Fibroblast of lung (primary cell): Measurements from ENCODE around the gene EEFSEC. TPM values are rescaled to one million over a fixed set of nuclear protein-coding genes. Genes with fewer than 3 reads are reported as not detected.

Experiments
- DNase-seq, 2 donors: peaks; one replicate each; pipeline versions ENCODE4 v3.0.0 to v3.0.0-alpha.2; 2010; ENCODE audit warnings: low read depth in 2 of 2
- H2AFZ ChIP-seq: 2 replicates; pipeline ENCODE4 v1.5.1; 2012; ENCODE audit warnings: low read length, control low read depth, inconsistent platforms
- H3K27ac ChIP-seq: 2 replicates; pipeline ENCODE4 v1.5.1; 2011; ENCODE audit warnings: low read length, control low read depth; ENCODE audit not compliant: insufficient read depth
- H3K27me3 ChIP-seq: 2 replicates; pipeline ENCODE4 v1.5.1; 2011; ENCODE audit warnings: mild to moderate bottlenecking, low read length; ENCODE audit not compliant: control insufficient read depth, insufficient read depth
- H3K36me3 ChIP-seq: 2 replicates; pipeline ENCODE4 v1.5.1; 2011; ENCODE audit warnings: low read length; ENCODE audit not compliant: control insufficient read depth, insufficient read depth
- H3K4me1 ChIP-seq: 2 replicates; pipeline ENCODE4 v1.5.1; 2011; ENCODE audit warnings: low read length; ENCODE audit not compliant: control insufficient read depth, insufficient read depth; ENCODE audit errors: extremely low read depth
- H3K4me2 ChIP-seq: 2 replicates; pipeline ENCODE4 v1.5.1; 2011; ENCODE audit warnings: low read length, control low read depth; ENCODE audit not compliant: insufficient read depth; ENCODE audit errors: extremely low read depth
- H3K4me3 ChIP-seq, 4 experiments: fragments of 200-600 bp in 1 of 4; sonication (generic) in 1 of 4; replicated peaks in 1 of 4; 2 replicates each; pipeline ENCODE4 v1.5.1; 2011 to 2016; ENCODE audit warnings: low read length in 4 of 4, low read depth in 3 of 4, mild to moderate bottlenecking in 3 of 4, control low read depth in 2 of 4, inconsistent platforms in 1 of 4, mixed read lengths in 1 of 4; ENCODE audit not compliant: insufficient read depth in 1 of 4; ENCODE audit errors: control extremely low read depth in 1 of 4
- H3K79me2 ChIP-seq: 2 replicates; pipeline ENCODE4 v1.5.1; 2012; ENCODE audit warnings: mild to moderate bottlenecking, low read length, inconsistent platforms; ENCODE audit not compliant: control insufficient read depth, insufficient read depth
- H3K9ac ChIP-seq: 2 replicates; pipeline ENCODE4 v1.5.1; 2011; ENCODE audit warnings: mild to moderate bottlenecking, low read length, control low read depth; ENCODE audit not compliant: insufficient read depth
- H3K9me3 ChIP-seq: 2 replicates; pipeline ENCODE4 v1.5.1; 2012; ENCODE audit warnings: low read depth, low read length; ENCODE audit not compliant: control insufficient read depth, insufficient read depth
- H4K20me1 ChIP-seq: 2 replicates; pipeline ENCODE4 v1.5.1; 2011; ENCODE audit warnings: low read length; ENCODE audit not compliant: control insufficient read depth, insufficient read depth; ENCODE audit errors: extremely low read depth
- CTCF ChIP-seq, 2 donors: IDR thresholded peaks in 1 of 2; conservative IDR thresholded peaks in 1 of 2; 1 replicate in 1 of 2; 2 replicates in 1 of 2; pipeline ENCODE4 v1.5.1; 2011 to 2012; ENCODE audit warnings: low read length in 2 of 2, control low read depth in 1 of 2, inconsistent platforms in 1 of 2, low read depth in 1 of 2, mild to moderate bottlenecking in 1 of 2
- EZH2 ChIP-seq: IDR thresholded peaks from 2 replicates; pipeline ENCODE4 v1.5.1; 2012; ENCODE audit warnings: low read length, control low read depth, mild to moderate bottlenecking; ENCODE audit errors: missing control alignments
- polyA plus RNA-seq, 2 donors: library from polyadenylated mRNA; depleted of rRNA in 1 of 2; stranded (reverse) in 1 of 2; unstranded in 1 of 2; fragments of >200 nt; gene quantifications; 2 replicates each; pipeline ENCODE4 v1.2.1, GENCODE V29; 2011 to 2012; ENCODE audit warnings: missing spikeins in 1 of 2
- total RNA-seq: library from RNA; depleted of rRNA; stranded (reverse); fragments of >200 nt; gene quantifications from 2 replicates; pipeline ENCODE4 v1.2.1, GENCODE V29; 2014

Gene EEFSEC
- total and polyA plus RNA-seq, 2 donors (not counting 1 experiment from before 2014, with no cell fraction given), result 2.6 to 5.0 TPM

- no peak overlapping the region for H3K27ac ChIP-seq
- no peak for DNase-seq
- H3K36me3 ChIP-seq, result no peaks in the 10 kb centered on the region
- no peaks in the 10 kb centered on the region for H4K20me1 ChIP-seq
- TF ChIP-seq CTCF (conservative IDR thresholded peaks at IDR 0.05 in 1 of 2, IDR thresholded peaks at IDR 0.05 in 1 of 2; ENCODE audit: low read depth in 1 of 2, low read length in 2 of 2) (no peak), EZH2 (no peak)
- no peak overlapping the region for H3K9ac ChIP-seq
- H3K4me1 ChIP-seq, result no peaks in the 10 kb centered on the region
- H3K4me3 ChIP-seq, result no peak overlapping the region
- no peak overlapping the region for H2AFZ ChIP-seq
- H3K79me2 ChIP-seq, result no peaks in the 10 kb centered on the region
- H3K9me3 ChIP-seq, result no peaks in the 10 kb centered on the region
- H3K4me2 ChIP-seq, result no peak overlapping the region
- H3K27me3 ChIP-seq, result no peaks in the 10 kb centered on the region
These were observed 54.7 kb downstream of the EEFSEC start for GRCh38 chr3:128207951-128208350.

DNA sequence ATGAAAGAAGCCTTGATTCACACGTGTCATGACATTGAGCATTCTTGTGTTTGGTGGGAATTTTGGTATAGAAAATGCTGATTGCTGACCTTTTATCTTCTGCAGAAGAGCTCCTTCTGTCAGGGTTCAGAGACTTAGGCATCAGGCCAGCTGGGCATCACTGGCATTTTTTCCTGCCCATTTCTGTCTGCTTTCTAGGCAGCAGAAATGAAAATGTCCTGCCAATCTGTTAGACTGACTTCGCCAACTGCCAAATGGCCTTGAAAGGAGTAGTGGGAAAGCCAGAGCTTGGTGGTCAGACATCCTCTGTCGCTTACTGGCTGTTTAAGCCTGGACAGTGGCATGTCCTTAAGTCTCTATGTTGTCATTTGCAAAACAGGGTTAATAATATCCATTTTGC is 57.4 kb downstream of the EEFSEC start:
- Histone ChIP-seq H3K9me3 (no peaks in the 10 kb centered on the region), H3K9ac (no peak overlapping the region), H3K4me1 (no peaks in the 10 kb centered on the region), H3K27ac (no peak overlapping the region), H3K4me2 (no peak overlapping the region), H4K20me1 (no peaks in the 10 kb centered on the region), H3K4me3 (no peak overlapping the region), H2AFZ (no peak overlapping the region), H3K27me3 (no peaks in the 10 kb centered on the region), H3K36me3 (no peaks in the 10 kb centered on the region), H3K79me2 (no peaks in the 10 kb centered on the region)
- no peak for DNase-seq
- no peak for TF ChIP-seq CTCF (conservative IDR thresholded peaks at IDR 0.05 in 1 of 2, IDR thresholded peaks at IDR 0.05 in 1 of 2; ENCODE audit: low read depth in 1 of 2, low read length in 2 of 2)

- no peaks in the 10 kb centered on the region for H3K9me3 ChIP-seq
- H3K27ac ChIP-seq, result no peak overlapping the region
- no peaks in the 10 kb centered on the region for H3K36me3 ChIP-seq
- no peak overlapping the region for H3K4me3 ChIP-seq
- no peak overlapping the region for H3K9ac ChIP-seq
- TF ChIP-seq CTCF (conservative IDR thresholded peaks at IDR 0.05 in 1 of 2, IDR thresholded peaks at IDR 0.05 in 1 of 2; ENCODE audit: low read depth in 1 of 2, low read length in 2 of 2) (no peak), EZH2 (no peak)
- no peak for DNase-seq
- no peaks in the 10 kb centered on the region for H3K79me2 ChIP-seq
- H3K4me2 ChIP-seq, result no peak overlapping the region
- H4K20me1 ChIP-seq, result no peaks in the 10 kb centered on the region
- H3K4me1 ChIP-seq, result no peaks in the 10 kb centered on the region
- no peak overlapping the region for H2AFZ ChIP-seq
- H3K27me3 ChIP-seq, result no peaks in the 10 kb centered on the region
These were observed 60.8 kb downstream of the EEFSEC start for GRCh38 chr3:128214056-128214455.
